ENCODE measurements around the gene CELA3B.
"Not testable (repeated sequence)": the region's sequence is repeated elsewhere in the genome, so short reads cannot be mapped to it uniquely, and the experiment has no call there.

Gene CELA3B

DNA sequence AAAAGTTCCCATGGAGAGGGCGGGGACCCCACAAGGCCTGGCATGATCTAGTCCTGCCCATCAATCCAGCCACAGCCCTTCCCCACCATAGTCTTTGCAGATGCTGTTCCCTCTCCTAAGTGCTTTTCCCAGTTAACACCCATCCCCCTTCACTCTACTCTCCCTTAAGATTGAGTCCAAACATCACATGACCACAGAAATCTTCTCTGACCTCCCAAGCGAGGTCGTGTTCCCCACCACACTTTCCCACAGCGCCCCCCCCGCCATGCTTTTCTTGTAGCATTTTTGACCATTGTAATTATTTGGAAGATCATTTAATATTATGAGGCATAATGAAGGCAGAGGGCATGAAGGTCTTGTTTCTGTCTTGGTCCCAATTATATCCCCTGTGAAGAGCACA is 35.5 kb upstream of the CELA3B start:
- H3K27ac ChIP-seq, result no peak overlapping the region
- H3K27me3 ChIP-seq (ENCODE audit: insufficient read depth, low read depth, severe bottlenecking), result no peaks in the 10 kb centered on the region
- no peak for DNase-seq
- no peaks in the 10 kb centered on the region for H3K9me3 ChIP-seq (ENCODE audit: severe bottlenecking)
- no peak overlapping the region for H3K4me3 ChIP-seq (ENCODE audit: low read depth, low read length)
- TF ChIP-seq, protein P1, sequence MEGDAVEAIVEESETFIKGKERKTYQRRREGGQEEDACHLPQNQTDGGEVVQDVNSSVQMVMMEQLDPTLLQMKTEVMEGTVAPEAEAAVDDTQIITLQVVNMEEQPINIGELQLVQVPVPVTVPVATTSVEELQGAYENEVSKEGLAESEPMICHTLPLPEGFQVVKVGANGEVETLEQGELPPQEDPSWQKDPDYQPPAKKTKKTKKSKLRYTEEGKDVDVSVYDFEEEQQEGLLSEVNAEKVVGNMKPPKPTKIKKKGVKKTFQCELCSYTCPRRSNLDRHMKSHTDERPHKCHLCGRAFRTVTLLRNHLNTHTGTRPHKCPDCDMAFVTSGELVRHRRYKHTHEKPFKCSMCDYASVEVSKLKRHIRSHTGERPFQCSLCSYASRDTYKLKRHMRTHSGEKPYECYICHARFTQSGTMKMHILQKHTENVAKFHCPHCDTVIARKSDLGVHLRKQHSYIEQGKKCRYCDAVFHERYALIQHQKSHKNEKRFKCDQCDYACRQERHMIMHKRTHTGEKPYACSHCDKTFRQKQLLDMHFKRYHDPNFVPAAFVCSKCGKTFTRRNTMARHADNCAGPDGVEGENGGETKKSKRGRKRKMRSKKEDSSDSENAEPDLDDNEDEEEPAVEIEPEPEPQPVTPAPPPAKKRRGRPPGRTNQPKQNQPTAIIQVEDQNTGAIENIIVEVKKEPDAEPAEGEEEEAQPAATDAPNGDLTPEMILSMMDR (IDR thresholded peaks at IDR 0.05; ENCODE audit: low read depth, low read length), result no peak
- no peaks in the 10 kb centered on the region for H3K36me3 ChIP-seq

DNA sequence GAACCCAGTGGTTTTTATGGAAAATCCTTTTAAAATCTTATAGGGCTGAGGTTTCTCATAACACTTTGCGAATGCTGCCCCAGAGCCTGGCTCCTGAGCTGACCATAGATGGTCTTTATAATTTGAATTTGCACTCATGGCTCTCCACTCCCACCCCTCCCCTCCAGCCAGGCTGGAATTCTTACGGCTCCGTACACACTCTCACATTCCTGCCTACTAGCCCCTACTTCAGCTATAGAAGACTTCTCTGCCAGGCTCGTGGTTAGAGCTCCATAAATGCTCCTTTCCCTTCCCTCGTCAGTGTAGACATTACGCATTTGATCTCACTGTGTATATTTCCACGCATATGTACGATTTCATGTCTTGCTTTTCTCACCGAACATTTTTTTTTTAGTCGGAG is 34.4 kb upstream of the CELA3B start:
- TF ChIP-seq, protein P1 (IDR thresholded peaks at IDR 0.05; ENCODE audit: low read depth, low read length), result no peak
- Histone ChIP-seq H3K9me3 (ENCODE audit: severe bottlenecking) (no peaks in the 10 kb centered on the region), H3K4me3 (ENCODE audit: low read depth, low read length) (no peak overlapping the region), H3K36me3 (no peaks in the 10 kb centered on the region), H3K27me3 (ENCODE audit: insufficient read depth, low read depth, severe bottlenecking) (no peaks in the 10 kb centered on the region), H3K27ac (no peak overlapping the region)
- DNase-seq, result no peak

DNA sequence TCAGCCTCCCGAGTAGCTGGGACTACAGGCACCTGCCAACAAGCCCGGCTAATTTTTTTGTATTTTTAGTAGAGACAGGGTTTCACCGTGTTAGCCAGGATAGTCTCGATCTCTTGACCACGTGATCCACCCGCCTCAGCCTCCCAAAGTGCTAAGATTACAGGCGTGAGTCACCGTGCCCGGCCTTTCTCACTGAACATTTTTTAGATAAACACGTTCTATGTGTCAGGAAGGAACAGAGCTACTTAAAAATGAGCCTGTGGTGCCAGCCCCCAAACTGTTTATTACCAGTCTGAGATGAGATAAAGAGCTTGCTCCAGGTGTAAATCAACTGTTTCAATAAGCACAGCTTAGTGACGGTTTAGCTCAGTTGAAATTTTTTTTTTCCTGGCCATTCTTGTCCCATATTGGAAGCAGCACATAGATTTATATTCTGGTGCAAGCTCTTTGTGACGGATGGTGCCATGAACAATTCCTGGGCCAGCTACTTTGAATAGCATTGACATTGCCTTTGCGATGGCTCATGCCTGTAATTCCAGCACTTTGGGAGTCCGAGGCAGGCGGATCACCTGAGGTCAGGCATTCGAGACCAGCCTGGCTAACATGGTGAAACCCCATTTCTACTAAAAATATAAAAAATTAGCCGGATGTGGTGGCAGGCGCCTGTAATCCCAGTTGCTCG is 33.7 kb upstream of the CELA3B start:
- H3K27ac ChIP-seq; DNase-seq; H3K27me3 ChIP-seq (ENCODE audit: insufficient read depth, low read depth, severe bottlenecking); H3K9me3 ChIP-seq (ENCODE audit: severe bottlenecking); H3K36me3 ChIP-seq; H3K4me3 ChIP-seq (ENCODE audit: low read depth, low read length): not testable (repeated sequence)

DNA sequence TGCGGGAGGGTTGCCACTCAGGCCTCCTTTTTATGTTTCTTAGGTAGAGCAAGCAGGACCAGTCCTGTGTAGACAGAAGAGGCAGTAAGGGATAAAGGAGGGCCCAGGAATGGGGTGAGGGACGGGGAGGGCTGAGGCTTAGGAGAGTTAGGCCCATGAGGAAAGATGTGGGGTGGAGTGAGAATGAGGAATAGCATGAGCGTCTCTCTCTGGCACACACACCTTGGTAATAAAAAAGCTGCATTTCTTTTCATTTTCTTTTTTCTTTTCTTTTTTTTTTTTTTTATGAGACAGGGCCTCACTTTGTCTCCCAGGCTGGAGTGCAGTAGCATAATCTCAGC is 32.1 kb upstream of the CELA3B start:
- Histone ChIP-seq H3K27me3 (ENCODE audit: insufficient read depth, low read depth, severe bottlenecking) (no peaks in the 10 kb centered on the region), H3K9me3 (ENCODE audit: severe bottlenecking) (no peaks in the 10 kb centered on the region), H3K27ac (no peak overlapping the region), H3K36me3 (no peaks in the 10 kb centered on the region), H3K4me3 (ENCODE audit: low read depth, low read length) (no peak overlapping the region)
- TF ChIP-seq, protein P1 (IDR thresholded peaks at IDR 0.05; ENCODE audit: low read depth, low read length), result no peak
- no peak for DNase-seq

DNA sequence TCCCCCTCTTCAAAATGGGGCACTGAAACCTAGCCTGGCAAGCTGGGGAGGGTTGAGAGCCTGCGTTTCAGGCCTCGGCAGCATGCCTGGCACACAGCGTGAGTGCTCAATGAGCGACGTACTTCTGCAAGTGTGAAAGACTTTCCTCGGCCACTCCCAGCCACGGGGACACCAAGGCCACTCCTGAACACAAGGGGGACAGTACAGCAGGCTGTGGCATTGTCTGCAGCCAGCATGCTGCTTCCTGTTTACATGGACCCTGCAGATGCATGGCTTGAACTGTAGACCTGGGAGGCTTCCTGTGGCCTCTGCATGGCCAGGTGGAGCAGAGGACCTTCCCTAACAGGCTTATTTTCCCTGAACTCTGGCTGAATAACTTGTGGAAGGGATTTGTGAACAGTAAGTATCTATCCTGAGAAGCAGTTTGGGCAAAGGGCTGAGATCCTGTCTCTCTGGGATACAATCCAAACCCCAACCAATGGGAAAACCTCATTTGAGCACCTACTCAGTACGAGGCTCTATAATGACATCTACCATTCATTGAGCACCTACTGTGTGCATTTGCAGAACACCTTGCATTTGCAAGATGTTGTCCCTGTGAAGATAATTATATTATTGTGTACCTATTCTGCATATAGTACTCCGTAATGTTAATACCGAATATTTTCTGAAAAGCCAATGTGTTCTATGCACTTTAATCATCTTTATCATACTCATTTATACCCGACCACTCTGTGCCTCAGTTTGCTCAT is 29.8 kb upstream of the CELA3B start:
- H3K36me3 ChIP-seq, result no peaks in the 10 kb centered on the region
- H3K27me3 ChIP-seq (ENCODE audit: insufficient read depth, low read depth, severe bottlenecking), result no peaks in the 10 kb centered on the region
- H3K4me3 ChIP-seq (ENCODE audit: low read depth, low read length), result no peak overlapping the region
- H3K9me3 ChIP-seq (ENCODE audit: severe bottlenecking), result no peaks in the 10 kb centered on the region
- TF ChIP-seq, protein P1 (IDR thresholded peaks at IDR 0.05; ENCODE audit: low read depth, low read length), result no peak
- H3K27ac ChIP-seq, result no peak overlapping the region
- no peak for DNase-seq

DNA sequence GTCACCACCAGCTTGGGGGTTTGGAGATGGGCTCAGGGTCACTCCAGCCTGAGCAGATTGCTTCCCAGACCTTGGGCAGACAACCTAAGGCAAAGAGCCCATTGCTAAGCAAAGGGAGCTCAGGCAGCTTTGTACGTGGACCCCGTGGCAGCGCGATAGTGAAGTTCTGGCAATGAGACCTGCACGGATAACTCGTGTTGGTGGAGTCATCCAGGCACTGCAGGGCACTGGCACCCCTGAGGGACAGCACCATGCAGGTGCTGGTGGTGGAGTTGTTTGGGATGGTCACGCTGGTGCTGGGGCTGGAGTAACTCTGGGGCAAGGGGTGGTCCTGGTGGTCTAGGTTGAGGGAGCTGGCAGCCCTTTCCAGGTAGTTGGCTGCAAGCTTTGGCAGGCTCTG is 26.1 kb upstream of the CELA3B start:
- no peaks in the 10 kb centered on the region for H3K27me3 ChIP-seq (ENCODE audit: insufficient read depth, low read depth, severe bottlenecking)
- TF ChIP-seq, protein P1 (IDR thresholded peaks at IDR 0.05; ENCODE audit: low read depth, low read length), result no peak
- DNase-seq, result no peak

More for the DNA sequence above, 26.1 kb upstream of the CELA3B start:
- Histone ChIP-seq H3K36me3 (no peaks in the 10 kb centered on the region), H3K4me3 (ENCODE audit: low read depth, low read length) (no peak overlapping the region), H3K27ac (no peak overlapping the region), H3K9me3 (ENCODE audit: severe bottlenecking) (no peaks in the 10 kb centered on the region)
